OCI-LY7 (cell line): ENCODE measurements around the gene ENGASE.

Experiments
- EZH2phosphoT487 ChIP-seq: fragments of 200-600 bp; sonication (generic); IDR thresholded peaks from 2 replicates; pipeline ENCODE4 v1.6.1; 2018; ENCODE audit warnings: low read depth, borderline replicate concordance, mild to moderate bottlenecking, mixed run types, antibody characterized with exemption, low read length, moderate library complexity, mixed read lengths
- TF ChIP-seq, protein P1 (sequence below): fragments of 200-600 bp; sonication (generic); conservative IDR thresholded peaks from 2 replicates; pipeline ENCODE4 v1.5.1; 2014; ENCODE audit warnings: mild to moderate bottlenecking, antibody characterized with exemption, low read length, moderate library complexity, mixed read lengths

DNA sequence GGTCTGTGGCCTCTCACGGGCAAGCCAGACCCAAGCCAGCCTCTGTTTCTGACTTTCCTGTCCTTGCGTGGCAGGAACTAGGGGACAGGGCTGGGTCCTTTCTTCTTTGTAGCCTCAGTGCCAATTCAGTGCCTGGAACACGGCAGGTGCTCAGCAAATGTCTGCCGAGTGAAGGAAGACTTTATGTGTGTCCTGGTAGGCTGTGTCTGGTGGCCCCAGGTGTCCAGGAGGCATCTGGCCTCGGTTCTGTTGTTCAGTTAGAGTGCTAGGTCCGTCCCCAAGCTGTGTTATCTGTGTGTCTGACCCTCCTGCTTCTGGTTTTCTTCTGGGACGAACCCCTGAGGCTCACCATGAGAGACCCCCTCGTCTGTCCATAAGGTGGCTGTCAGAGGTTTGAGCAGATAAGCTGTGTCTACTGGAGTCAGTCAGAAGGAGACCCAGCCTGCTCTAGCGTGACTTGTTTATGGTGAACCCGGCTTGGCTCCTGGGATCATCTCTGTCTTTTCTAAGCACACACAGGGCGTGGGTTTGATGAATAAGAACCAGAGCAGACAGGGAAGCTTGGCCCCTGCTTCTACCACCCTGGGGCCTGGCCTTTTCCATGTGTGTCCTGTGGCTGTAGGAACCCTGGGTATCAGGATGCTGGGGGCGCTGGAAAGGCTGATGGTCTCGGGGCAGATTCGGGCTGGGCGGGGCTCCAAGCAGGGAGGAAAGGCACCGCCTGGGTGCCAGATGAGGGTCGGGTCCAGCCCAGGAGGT lies 39.3 kb downstream of the ENGASE start:
- TF ChIP-seq, protein P1, sequence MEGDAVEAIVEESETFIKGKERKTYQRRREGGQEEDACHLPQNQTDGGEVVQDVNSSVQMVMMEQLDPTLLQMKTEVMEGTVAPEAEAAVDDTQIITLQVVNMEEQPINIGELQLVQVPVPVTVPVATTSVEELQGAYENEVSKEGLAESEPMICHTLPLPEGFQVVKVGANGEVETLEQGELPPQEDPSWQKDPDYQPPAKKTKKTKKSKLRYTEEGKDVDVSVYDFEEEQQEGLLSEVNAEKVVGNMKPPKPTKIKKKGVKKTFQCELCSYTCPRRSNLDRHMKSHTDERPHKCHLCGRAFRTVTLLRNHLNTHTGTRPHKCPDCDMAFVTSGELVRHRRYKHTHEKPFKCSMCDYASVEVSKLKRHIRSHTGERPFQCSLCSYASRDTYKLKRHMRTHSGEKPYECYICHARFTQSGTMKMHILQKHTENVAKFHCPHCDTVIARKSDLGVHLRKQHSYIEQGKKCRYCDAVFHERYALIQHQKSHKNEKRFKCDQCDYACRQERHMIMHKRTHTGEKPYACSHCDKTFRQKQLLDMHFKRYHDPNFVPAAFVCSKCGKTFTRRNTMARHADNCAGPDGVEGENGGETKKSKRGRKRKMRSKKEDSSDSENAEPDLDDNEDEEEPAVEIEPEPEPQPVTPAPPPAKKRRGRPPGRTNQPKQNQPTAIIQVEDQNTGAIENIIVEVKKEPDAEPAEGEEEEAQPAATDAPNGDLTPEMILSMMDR: no peak
- no peak for TF ChIP-seq EZH2phosphoT487
